H1 (cell line): Measurements from ENCODE around the gene TRIM38. TPM values are rescaled to one million over a fixed set of nuclear protein-coding genes. Genes with fewer than 3 reads are reported as not detected.

Experiments
- BRCA1 ChIP-seq: IDR thresholded peaks from 2 replicates; pipeline ENCODE4 v1.6.1; 2012; ENCODE audit warnings: low read depth, low read length, improper control_type of control experiment
- EP300 ChIP-seq, 2 experiments: IDR thresholded peaks; 1 replicate in 1 of 2; 2 replicates in 1 of 2; pipeline ENCODE4 v1.6.1; 2011 to 2012; ENCODE audit warnings: low read depth in 2 of 2, low read length in 2 of 2, mild to moderate bottlenecking in 2 of 2, borderline replicate concordance in 1 of 2, inconsistent platforms in 1 of 2, moderate library complexity in 1 of 2
- GABPA ChIP-seq: IDR thresholded peaks from 2 replicates; pipeline ENCODE4 v1.6.1; 2011; ENCODE audit warnings: mild to moderate bottlenecking, low read length, moderate library complexity, borderline replicate concordance; ENCODE audit not compliant: insufficient read depth
- POLR2AphosphoS5 ChIP-seq: IDR thresholded peaks from 2 replicates; pipeline ENCODE4 v1.6.1; 2011; ENCODE audit warnings: low read depth, low read length
- SP1 ChIP-seq: IDR thresholded peaks from 2 replicates; pipeline ENCODE4 v1.6.1; 2011; ENCODE audit warnings: low read depth, low read length
- SP4 ChIP-seq: IDR thresholded peaks from 2 replicates; pipeline ENCODE4 v1.6.1; 2012; ENCODE audit warnings: low read length, inconsistent platforms
- polyA plus RNA-seq, 7 experiments: library from polyadenylated mRNA; depleted of rRNA in 3 of 7; stranded (reverse) in 5 of 7; unstranded in 2 of 7; fragments of >200 nt in 5 of 7; fragments of 200-250 nt in 2 of 7; gene quantifications; 1 replicate in 5 of 7; 2 replicates in 1 of 7; 4 replicates in 1 of 7; pipeline versions ENCODE4 v1.2.1 to v1.2.3, GENCODE V29; 2011 to 2013; ENCODE audit warnings: missing spikeins in 2 of 7, mixed read lengths in 2 of 7
- total RNA-seq: library from RNA; stranded (reverse); fragmentation: NEBNext Ultra II Directional; extraction: Animal tissue kit (Norgen Biotek cat#: 25700); gene quantifications from 2 replicates; pipeline ENCODE4 v1.2.1, GENCODE V29; 2021

TRIM38 gene
- total and polyA plus RNA-seq, 2 of the 8 experiments (the other 6 are each of a cell fraction or from before 2014, with no cell fraction given) = 0.43 to 0.56 TPM

GRCh38 chr6:26032340-26033084 lies 69.9 kb downstream of the TRIM38 start (continued):
- TF ChIP-seq SP1 = peak; percentile 35; the same call in 1 of the 2 replicates
- TF ChIP-seq SP4 = no peak
- no peak for TF ChIP-seq GABPA
- peak; percentile 77 for TF ChIP-seq POLR2AphosphoS5
- TF ChIP-seq EP300 (IDR thresholded peaks at IDR 0.05; ENCODE audit: borderline replicate concordance in 1 of 2, low read depth in 2 of 2, low read length in 2 of 2) = no peak
- no peak for TF ChIP-seq BRCA1
